Endometrium (tissue), 2 donors: ENCODE results near the gene RHOF.
"Not testable (repeated sequence)": the region's sequence is repeated elsewhere in the genome, so short reads cannot be mapped to it uniquely, and the experiment has no call there.

Experiments
- FAIRE-seq: peaks from 2 replicates; lab custom pipeline; 2012; peaks lifted over from hg19 to GRCh38; lab: Jason Lieb, UNC
- donor health status: control.
- donor health status: control.

RHOF gene

GRCh38 chr12:121791671-121792551 is 1.6 kb downstream of the RHOF start:
- no peak for FAIRE-seq

- FAIRE-seq: not testable (repeated sequence)
Measured at GRCh38 chr12:121790785-121791184, 2.7 kb downstream of the RHOF start.

- FAIRE-seq: no peak
Measured at GRCh38 chr12:121789800-121790728, 3.4 kb downstream of the RHOF start.

GRCh38 chr12:121789233-121789781 is 4.2 kb downstream of the RHOF start:
- FAIRE-seq: no peak

GRCh38 chr12:121788176-121788818 is 5.2 kb downstream of the RHOF start:
- no peak for FAIRE-seq

- FAIRE-seq: no peak
Measured at GRCh38 chr12:121787063-121788025, 6.1 kb downstream of the RHOF start.

- FAIRE-seq: no peak
Measured at GRCh38 chr12:121786440-121786825, 7.1 kb downstream of the RHOF start.

- FAIRE-seq: no peak
Measured at GRCh38 chr12:121784460-121784859, 9.0 kb downstream of the RHOF start.

- FAIRE-seq: no peak
Measured at GRCh38 chr12:121783766-121784165, 9.7 kb downstream of the RHOF start.

GRCh38 chr12:121781998-121782979 is 11.2 kb downstream of the RHOF start:
- no peak for FAIRE-seq

GRCh38 chr12:121781484-121781997 is 11.9 kb downstream of the RHOF start:
- FAIRE-seq: no peak

- FAIRE-seq: no peak
Measured at GRCh38 chr12:121780429-121780828, 13.1 kb downstream of the RHOF start.

GRCh38 chr12:121779422-121779895 is 14.0 kb downstream of the RHOF start:
- no peak for FAIRE-seq

GRCh38 chr12:121778567-121779421 is 14.7 kb downstream of the RHOF start:
- no peak for FAIRE-seq

GRCh38 chr12:121776190-121777098 is 17.0 kb downstream of the RHOF start:
- FAIRE-seq: no peak

- FAIRE-seq: no peak
Measured at GRCh38 chr12:121775501-121775900, 18.0 kb downstream of the RHOF start.

- no peak for FAIRE-seq
Measured at GRCh38 chr12:121774968-121775474, 18.5 kb downstream of the RHOF start.
